ENCODE measurements around the gene WSCD1.

The WSCD1 gene

GRCh38 chr17:6108382-6108781 lies 38.2 kb downstream of the WSCD1 start:
- Histone ChIP-seq H3K4me1 (ENCODE audit: low read length) (peaks cover 12% of the 10 kb centered on the region), H3K9me3 (ENCODE audit: insufficient read depth, low read length) (no peaks in the 10 kb centered on the region), H2AFZ (ENCODE audit: low read depth, low read length) (no peak overlapping the region), H4K20me1 (ENCODE audit: insufficient read depth, low read length) (0 out of 2 replicates have a peak, but pooled peaks cover 3% of the 10 kb centered on the region), H3K27me3 (ENCODE audit: low read depth, low read length) (no peaks in the 10 kb centered on the region), H3K4me3 (ENCODE audit: low read length) (no peak overlapping the region), H3K4me2 (ENCODE audit: low read length) (no peak overlapping the region), H3K9ac (ENCODE audit: low read length) (no peak overlapping the region), H3K79me2 (ENCODE audit: low read length) (no peaks in the 10 kb centered on the region), H3K36me3 (replicated peaks; ENCODE audit: low read depth, low read length) (no peaks in the 10 kb centered on the region), H3K27ac (ENCODE audit: low read length) (no peak overlapping the region)
- TF ChIP-seq EZH2phosphoT487 (IDR thresholded peaks at IDR 0.05; ENCODE audit: low read depth), result no peak
- TF ChIP-seq CTCF (IDR thresholded peaks at IDR 0.05; ENCODE audit: low read depth, low read length), result no peak

GRCh38 chr17:6108987-6109386 lies 38.8 kb downstream of the WSCD1 start:
- H3K79me2 ChIP-seq (ENCODE audit: low read length), result no peaks in the 10 kb centered on the region
- no peaks in the 10 kb centered on the region for H3K27me3 ChIP-seq (ENCODE audit: low read depth, low read length)
- H3K4me1 ChIP-seq (ENCODE audit: low read length), result peaks cover 12% of the 10 kb centered on the region
- H3K4me2 ChIP-seq (ENCODE audit: low read length), result no peak overlapping the region
- H3K4me3 ChIP-seq (ENCODE audit: low read length), result no peak overlapping the region
- no peak overlapping the region for H3K27ac ChIP-seq (ENCODE audit: low read length)
- H3K36me3 ChIP-seq (replicated peaks; ENCODE audit: low read depth, low read length), result no peaks in the 10 kb centered on the region
- no peaks in the 10 kb centered on the region for H3K9me3 ChIP-seq (ENCODE audit: insufficient read depth, low read length)
- no peak overlapping the region for H2AFZ ChIP-seq (ENCODE audit: low read depth, low read length)
- 0 out of 2 replicates have a peak, but pooled peaks cover 3% of the 10 kb centered on the region for H4K20me1 ChIP-seq (ENCODE audit: insufficient read depth, low read length)
- H3K9ac ChIP-seq (ENCODE audit: low read length), result no peak overlapping the region
- TF ChIP-seq EZH2phosphoT487 (IDR thresholded peaks at IDR 0.05; ENCODE audit: low read depth) (no peak), CTCF (IDR thresholded peaks at IDR 0.05; ENCODE audit: low read depth, low read length) (no peak)

- H3K27ac ChIP-seq (ENCODE audit: low read length), result no peak overlapping the region
- H3K9ac ChIP-seq (ENCODE audit: low read length), result no peak overlapping the region
- H2AFZ ChIP-seq (ENCODE audit: low read depth, low read length), result no peak overlapping the region
- H3K36me3 ChIP-seq (replicated peaks; ENCODE audit: low read depth, low read length), result no peaks in the 10 kb centered on the region
- no peak overlapping the region for H3K4me3 ChIP-seq (ENCODE audit: low read length)
- no peak for TF ChIP-seq EZH2phosphoT487 (IDR thresholded peaks at IDR 0.05; ENCODE audit: low read depth)
- TF ChIP-seq CTCF (IDR thresholded peaks at IDR 0.05; ENCODE audit: low read depth, low read length), result no peak
- H3K27me3 ChIP-seq (ENCODE audit: low read depth, low read length), result no peaks in the 10 kb centered on the region
- 0 out of 2 replicates have a peak, but pooled peaks cover 3% of the 10 kb centered on the region for H4K20me1 ChIP-seq (ENCODE audit: insufficient read depth, low read length)
- H3K9me3 ChIP-seq (ENCODE audit: insufficient read depth, low read length), result no peaks in the 10 kb centered on the region
- H3K4me2 ChIP-seq (ENCODE audit: low read length), result no peak overlapping the region
- H3K4me1 ChIP-seq (ENCODE audit: low read length), result peaks cover 12% of the 10 kb centered on the region
- no peaks in the 10 kb centered on the region for H3K79me2 ChIP-seq (ENCODE audit: low read length)
Measured at GRCh38 chr17:6109536-6109935, 39.4 kb downstream of the WSCD1 start.

GRCh38 chr17:6110088-6110487 lies 39.9 kb downstream of the WSCD1 start:
- Histone ChIP-seq H3K4me3 (ENCODE audit: low read length) (no peak overlapping the region), H3K9me3 (ENCODE audit: insufficient read depth, low read length) (no peaks in the 10 kb centered on the region), H2AFZ (ENCODE audit: low read depth, low read length) (no peak overlapping the region), H3K9ac (ENCODE audit: low read length) (no peak overlapping the region), H3K27me3 (ENCODE audit: low read depth, low read length) (no peaks in the 10 kb centered on the region), H3K36me3 (replicated peaks; ENCODE audit: low read depth, low read length) (no peaks in the 10 kb centered on the region), H3K27ac (ENCODE audit: low read length) (no peak overlapping the region), H3K4me1 (ENCODE audit: low read length) (peaks cover 12% of the 10 kb centered on the region), H3K79me2 (ENCODE audit: low read length) (no peaks in the 10 kb centered on the region), H3K4me2 (ENCODE audit: low read length) (peak overlapping the region; percentile 51), H4K20me1 (ENCODE audit: insufficient read depth, low read length) (0 out of 2 replicates have a peak, but pooled peaks cover 3% of the 10 kb centered on the region)
- TF ChIP-seq EZH2phosphoT487 (IDR thresholded peaks at IDR 0.05; ENCODE audit: low read depth), result no peak
- TF ChIP-seq CTCF (IDR thresholded peaks at IDR 0.05; ENCODE audit: low read depth, low read length), result no peak
